Endothelial cell of umbilical vein (primary cell): Measurements from ENCODE around the gene U2AF1. TPM values are rescaled to one million over a fixed set of nuclear protein-coding genes. Genes with fewer than 3 reads are reported as not detected.
"Not testable (repeated sequence)": the region's sequence is repeated elsewhere in the genome, so short reads cannot be mapped to it uniquely, and the experiment has no call there.

Experiments
- BruUV-seq: library from RNA; stranded (reverse); fragments of 400-500 nt; replicated peaks from 2 replicates; lab custom pipeline; 2021; lab: Mats Ljungman, UMichigan
- CTCF ChIA-PET: fragments of 300-600, 350-600 bp; sonication (Branson Sonifier 250); formaldehyde crosslinking; loops from one replicate; lab custom pipeline; 2021; ENCODE audit warnings: antibody characterized with exemption, inconsistent platforms; lab: Charles Lee
- POLR2A ChIA-PET: fragments of 300-600, 350-600 bp; sonication (Branson Sonifier 250); formaldehyde crosslinking; loops from one replicate; lab custom pipeline; 2021; ENCODE audit warnings: antibody characterized with exemption, inconsistent platforms; lab: Charles Lee
- DNase-seq: peaks from one replicate; pipeline ENCODE4 v3.0.0-alpha.2; 2011; ENCODE audit warnings: low read depth, low spot score
- FAIRE-seq: peaks from 2 replicates; lab custom pipeline; 2011; peaks lifted over from hg19 to GRCh38; lab: Jason Lieb, UNC
- H2AFZ ChIP-seq: 2 replicates; pipeline ENCODE4 v1.6.0; 2012; ENCODE audit warnings: low read depth, low read length, control low read depth, inconsistent platforms
- H3K27ac ChIP-seq: 2 replicates; pipeline ENCODE4 v1.5.1; 2011; ENCODE audit warnings: low read depth, mild to moderate bottlenecking, control low read depth, low read length, moderate library complexity; ENCODE audit not compliant: insufficient read depth
- H3K27me3 ChIP-seq, 2 experiments: 2 replicates each; pipeline versions ENCODE4 v1.6.0 to v1.6.1; 2011; ENCODE audit warnings: low read length in 2 of 2, mixed read lengths in 1 of 2; ENCODE audit not compliant: control insufficient read depth in 2 of 2, insufficient read depth in 2 of 2
- H3K36me3 ChIP-seq, 2 experiments: 2 replicates in 1 of 2; 3 replicates in 1 of 2; pipeline ENCODE4 v1.5.1; 2011; ENCODE audit warnings: low read length in 2 of 2, mild to moderate bottlenecking in 1 of 2, moderate library complexity in 1 of 2; ENCODE audit not compliant: control insufficient read depth in 2 of 2, insufficient read depth in 2 of 2; ENCODE audit errors: extremely low read depth in 1 of 2
- H3K4me1 ChIP-seq: 3 replicates; pipeline ENCODE4 v1.5.1; 2011; ENCODE audit warnings: mild to moderate bottlenecking, low read length; ENCODE audit not compliant: control insufficient read depth, insufficient read depth; ENCODE audit errors: extremely low read depth
- H3K4me2 ChIP-seq: 2 replicates; pipeline ENCODE4 v1.6.1; 2011; ENCODE audit warnings: low read length, control low read depth, mixed read lengths; ENCODE audit not compliant: insufficient read depth
- H3K4me3 ChIP-seq, 3 experiments: fragments of 200-600 bp in 1 of 3; sonication (generic), shearing (Covaris generic) in 1 of 3; replicated peaks in 1 of 3; 2 replicates each; pipeline ENCODE4 v1.5.1; 2011 to 2016; ENCODE audit warnings: control low read depth in 3 of 3, low read length in 3 of 3, mild to moderate bottlenecking in 2 of 3, inconsistent platforms in 1 of 3, low read depth in 1 of 3, moderate library complexity in 1 of 3; ENCODE audit not compliant: insufficient read depth in 1 of 3
- H3K79me2 ChIP-seq: 2 replicates; pipeline ENCODE4 v1.6.0; 2012; ENCODE audit warnings: low read length, inconsistent platforms; ENCODE audit not compliant: control insufficient read depth, insufficient read depth
- H3K9ac ChIP-seq: replicated peaks from 2 replicates; pipeline ENCODE3; 2011; ENCODE audit warnings: low read length, control low read depth; ENCODE audit not compliant: insufficient read depth; ENCODE audit errors: extremely low read depth
- H3K9me1 ChIP-seq: replicated peaks from 3 replicates; pipeline ENCODE4 v1.6.0; 2011; ENCODE audit warnings: mild to moderate bottlenecking, low read length; ENCODE audit not compliant: control insufficient read depth, insufficient read depth; ENCODE audit errors: extremely low read depth
- H3K9me3 ChIP-seq: replicated peaks from 2 replicates; pipeline ENCODE4 v1.5.1; 2012; ENCODE audit warnings: low read length, inconsistent platforms; ENCODE audit not compliant: control insufficient read depth, insufficient read depth
- H4K20me1 ChIP-seq: replicated peaks from 2 replicates; pipeline ENCODE3; 2011; ENCODE audit warnings: mild to moderate bottlenecking, low read length; ENCODE audit not compliant: control insufficient read depth, insufficient read depth; ENCODE audit errors: extremely low read depth
- dilution Hi-C: fragments of 300-500 bp; cut with MboI; formaldehyde crosslinking; loops from one replicate; pipeline ENCODE4 v1.15.0; 2019; ENCODE audit warnings: low sequenced_read_pairs; ENCODE audit not compliant: extremely low pct_ligation_motif_present
- intact Hi-C: fragments of 100-400 bp; cut with micrococcal nuclease; formaldehyde crosslinking; loops from one replicate; pipeline ENCODE4 v1.10.0; 2022
- polyA plus RNA-seq, 4 experiments: library from polyadenylated mRNA; depleted of rRNA in 3 of 4; stranded (reverse) in 3 of 4; unstranded in 1 of 4; fragments of >200 nt; gene quantifications; 2 replicates each; pipeline versions ENCODE4 v1.2.1 to v1.2.3, GENCODE V29; 2011 to 2012; ENCODE audit warnings: missing spikeins in 1 of 4
- total RNA-seq: library from RNA; stranded (reverse); gene quantifications from 2 replicates; pipeline ENCODE4 v1.2.3, GENCODE V29; 2021

Gene U2AF1
- total and polyA plus RNA-seq, 2 donors (not counting 3 experiments of a cell fraction or from before 2014, with no cell fraction given): 49.5 to 89.8 TPM

GRCh38 chr21:43090947-43091346 lies 16.4 kb downstream of the U2AF1 start:
- intact Hi-C loops, H3K27me3 ChIP-seq, H3K4me1 ChIP-seq, DNase-seq, H3K27ac ChIP-seq, H3K9me1 ChIP-seq, H3K9ac ChIP-seq, CTCF ChIA-PET, H2AFZ ChIP-seq, H3K4me2 ChIP-seq, FAIRE-seq, H3K36me3 ChIP-seq, dilution Hi-C loops, BruUV-seq, H3K79me2 ChIP-seq, H3K4me3 ChIP-seq, H3K9me3 ChIP-seq, H4K20me1 ChIP-seq, POLR2A ChIA-PET: not testable (repeated sequence)

GRCh38 chr21:43089463-43089862 lies 17.9 kb downstream of the U2AF1 start:
- BruUV-seq, H3K27ac ChIP-seq, H3K79me2 ChIP-seq, dilution Hi-C loops, H4K20me1 ChIP-seq, POLR2A ChIA-PET, intact Hi-C loops, H3K9me1 ChIP-seq, DNase-seq, H3K27me3 ChIP-seq, CTCF ChIA-PET, FAIRE-seq, H3K9me3 ChIP-seq, H3K4me3 ChIP-seq, H3K4me2 ChIP-seq, H3K4me1 ChIP-seq, H3K36me3 ChIP-seq, H2AFZ ChIP-seq, H3K9ac ChIP-seq: not testable (repeated sequence)

GRCh38 chr21:43082587-43083300 lies 24.6 kb downstream of the U2AF1 start:
- H3K36me3 ChIP-seq, H3K9me1 ChIP-seq, H3K27ac ChIP-seq, H3K79me2 ChIP-seq, H3K4me1 ChIP-seq, FAIRE-seq, H2AFZ ChIP-seq, BruUV-seq, dilution Hi-C loops, H3K27me3 ChIP-seq, intact Hi-C loops, H3K4me2 ChIP-seq, H3K9ac ChIP-seq, POLR2A ChIA-PET, H3K9me3 ChIP-seq, CTCF ChIA-PET, DNase-seq, H3K4me3 ChIP-seq, H4K20me1 ChIP-seq: not testable (repeated sequence)

GRCh38 chr21:43076643-43077042 lies 30.7 kb downstream of the U2AF1 start:
- H3K27ac ChIP-seq, H3K4me1 ChIP-seq, dilution Hi-C loops, H3K4me3 ChIP-seq, H3K9me1 ChIP-seq, H3K4me2 ChIP-seq, H3K9ac ChIP-seq, BruUV-seq, H4K20me1 ChIP-seq, H3K79me2 ChIP-seq, CTCF ChIA-PET, H3K27me3 ChIP-seq, H3K9me3 ChIP-seq, DNase-seq, H2AFZ ChIP-seq, POLR2A ChIA-PET, intact Hi-C loops, H3K36me3 ChIP-seq: not testable (repeated sequence)
- FAIRE-seq: peak; percentile 47
